Motor neuron (in vitro differentiated cells): Measurements from ENCODE around the gene UNC13B. TPM values are rescaled to one million over a fixed set of nuclear protein-coding genes. Genes with fewer than 3 reads are reported as not detected.
"Not testable (repeated sequence)": the region's sequence is repeated elsewhere in the genome, so short reads cannot be mapped to it uniquely, and the experiment has no call there.

ENCODE experiments used
- ATAC-seq, 8 experiments: fragments of 200-7000 bp; cut with Tn5 transposase; replicated peaks in 6 of 8; 2 replicates each; pipeline ENCODE4 v1.8.0; 2021; ENCODE audit warnings: mild to moderate bottlenecking in 8 of 8, moderate library complexity in 8 of 8
- H3K27ac ChIP-seq, 2 donors: fragments of 250-450 bp; sonication (Bioruptor Pico); 2 replicates each; pipeline ENCODE4 v1.9.0; 2021; ENCODE audit warnings: antibody characterized with exemption in 2 of 2, mild to moderate bottlenecking in 2 of 2, moderate library complexity in 1 of 2
- H3K4me1 ChIP-seq, 2 donors: fragments of 250-450 bp; sonication (Bioruptor Pico); replicated peaks in 1 of 2; 2 replicates each; pipeline ENCODE4 v1.6.1; 2021; ENCODE audit warnings: antibody characterized with exemption in 2 of 2, mild to moderate bottlenecking in 2 of 2, moderate library complexity in 1 of 2
- H3K4me3 ChIP-seq, 5 donors: fragments of 250-450 bp; sonication (Bioruptor Pico); 2 replicates each; pipeline ENCODE4 v1.9.0; 2021; ENCODE audit warnings: antibody characterized with exemption in 5 of 5, mild to moderate bottlenecking in 5 of 5, moderate library complexity in 4 of 5
- WGBS, 10 experiments: fragments of 450-650 bp; shearing (Covaris generic); methylation state at CpG; one replicate each; pipeline ENCODE4 v1.0.0; 2022; 5-methylcytosine and 5-hydroxymethylcytosine counted together
- in situ Hi-C, 9 experiments: fragments of 400-800 bp; cut with MboI; loops; one replicate each; pipeline ENCODE4 v1.15.0; 2021; ENCODE audit warnings: low sequenced_read_pairs in 9 of 9, low pct_unique_long_range_greater_than_20kb in 2 of 9; ENCODE audit not compliant: unreplicated experiment in 9 of 9
- total RNA-seq, 8 experiments: library from RNA; unstranded; fragments of 300-600 nt; gene quantifications; 2 replicates each; pipeline versions ENCODE4 v1.2.3 to v1.2.4, GENCODE V29; 2022

The UNC13B gene
- total RNA-seq, 8 experiments from 2014 or later = 32.3 to 71.1 (median 53.4) TPM

GRCh38 chr9:35396560-35397215 is 234.9 kb downstream of the UNC13B start:
- ATAC-seq = no peak
- Histone ChIP-seq H3K27ac (no peak overlapping the region), H3K4me3 (no peak overlapping the region), H3K4me1 (no peaks in the 10 kb centered on the region)
- WGBS, 10 experiments = 80 to 100% (median 94%) methylated on average over 1 to 5 of the region's 10 CpGs; no CpG with 5 or more reads in 4 of the 10 experiments
- in situ Hi-C loops = no loop called here

DNA sequence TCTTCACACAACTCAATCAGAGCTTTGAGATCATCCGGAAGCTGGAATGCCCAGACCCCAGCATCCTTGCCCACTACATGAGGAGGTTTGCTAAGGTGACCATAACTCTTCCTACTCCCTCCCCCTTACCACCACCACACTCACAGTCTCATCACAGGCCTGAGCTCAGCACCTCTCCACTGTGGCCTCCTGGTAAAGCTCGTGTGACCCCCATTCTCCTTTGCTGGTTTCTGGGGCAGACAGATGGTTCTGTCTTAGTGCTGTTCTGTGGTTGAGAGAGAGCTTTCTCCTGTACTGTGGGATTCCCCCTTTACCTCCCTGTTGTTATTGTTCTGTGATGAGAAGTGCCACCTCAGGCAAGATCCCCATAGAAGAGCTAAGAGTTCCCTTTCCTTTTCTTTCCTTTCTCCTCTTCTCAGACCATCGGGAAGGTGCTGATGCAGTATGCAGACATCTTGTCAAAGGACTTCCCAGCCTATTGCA is 235.4 kb downstream of the UNC13B start:
- WGBS, 10 experiments = 80 to 100% (median 100%) methylated on average over 1 of the region's 3 CpGs; no CpG with 5 or more reads in 5 of the 10 experiments
- Histone ChIP-seq H3K4me3 (no peak overlapping the region), H3K27ac (no peak overlapping the region), H3K4me1 (no peaks in the 10 kb centered on the region)
- in situ Hi-C loops = no loop called here
- ATAC-seq = no peak

GRCh38 chr9:35397923-35398322 is 236.1 kb downstream of the UNC13B start:
- H3K4me1 ChIP-seq = no peaks in the 10 kb centered on the region
- no peak overlapping the region for H3K4me3 ChIP-seq
- H3K27ac ChIP-seq = no peak overlapping the region
- in situ Hi-C loops = no loop called here
- WGBS, 10 experiments = 50 to 86% methylated on average over 1 of the region's 1 CpG; no CpG with 5 or more reads in 8 of the 10 experiments
- ATAC-seq = no peak

GRCh38 chr9:35398651-35399335 is 237.0 kb downstream of the UNC13B start:
- in situ Hi-C loops = no loop called here
- H3K4me1 ChIP-seq = no peaks in the 10 kb centered on the region
- H3K27ac ChIP-seq = no peak overlapping the region
- 80 to 98% (median 95%) methylated on average over 3 to 8 of the region's 16 CpGs; no CpG with 5 or more reads in 5 of the 10 experiments for WGBS, 10 experiments
- no peak for ATAC-seq
- H3K4me3 ChIP-seq = no peak overlapping the region

DNA sequence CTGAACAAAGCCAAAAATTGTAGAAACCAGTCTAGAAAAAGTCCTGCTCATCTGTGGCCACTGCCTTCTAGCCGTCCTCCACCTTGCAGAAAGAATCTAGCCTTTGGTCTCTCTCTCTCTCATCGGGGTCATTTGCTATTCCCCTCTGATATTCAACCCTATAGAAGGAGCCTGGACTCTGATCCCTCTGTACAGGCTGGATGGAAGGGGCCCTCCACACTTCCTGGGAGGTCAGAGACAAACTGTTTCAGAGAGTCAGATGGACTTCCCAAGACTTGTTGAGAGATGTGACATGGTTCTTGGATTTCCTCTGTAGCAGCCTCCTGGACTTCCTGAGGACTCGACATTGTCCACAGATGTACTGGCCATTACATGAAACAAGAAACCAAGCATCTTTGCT is 243.1 kb downstream of the UNC13B start:
- no peaks in the 10 kb centered on the region for H3K4me1 ChIP-seq
- no peak overlapping the region for H3K27ac ChIP-seq
- no peak for ATAC-seq
- in situ Hi-C loops = no loop called here
- H3K4me3 ChIP-seq = no peak overlapping the region
- WGBS, 10 experiments = 67 to 100% (median 100%) methylated on average over 1 to 3 of the region's 3 CpGs; no CpG with 5 or more reads in 3 of the 10 experiments

- no peak overlapping the region for H3K4me3 ChIP-seq
- in situ Hi-C loops = no loop called here
- peak in 4 of 8 experiments; percentile 27 to 70 (median 52) for ATAC-seq
- 55 to 100% (median 69%) methylated on average over 1 to 15 of the region's 28 CpGs; no CpG with 5 or more reads in 3 of the 10 experiments for WGBS, 10 experiments
- no peaks in the 10 kb centered on the region for H3K4me1 ChIP-seq
- no peak overlapping the region for H3K27ac ChIP-seq
These were observed 244.6 kb downstream of the UNC13B start for GRCh38 chr9:35406183-35406959.

DNA sequence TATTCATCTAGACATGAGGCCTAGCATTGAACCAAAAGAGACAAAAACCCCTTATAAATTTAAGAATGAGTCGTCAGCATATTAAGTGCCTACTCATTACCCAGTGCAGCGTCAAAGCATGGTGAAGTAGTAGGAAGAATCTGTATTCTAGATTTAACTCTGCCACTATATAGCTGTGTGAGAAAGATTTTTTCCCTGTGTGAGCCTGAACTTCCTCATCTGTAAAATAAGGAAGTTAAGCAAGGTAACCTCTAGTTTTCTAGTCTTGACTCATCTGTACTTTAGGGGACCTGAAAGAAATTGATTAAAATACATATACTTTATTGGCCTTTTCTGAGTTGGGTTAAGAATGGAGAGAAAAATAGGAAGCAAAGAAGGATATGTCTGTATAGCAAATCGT is 246.0 kb downstream of the UNC13B start:
- ATAC-seq = no peak
- no peaks in the 10 kb centered on the region for H3K4me1 ChIP-seq
- H3K27ac ChIP-seq = no peak overlapping the region
- no peak overlapping the region for H3K4me3 ChIP-seq
- 67 to 96% (median 87%) methylated on average over 1 to 3 of the region's 3 CpGs; no CpG with 5 or more reads in 1 of the 10 experiments for WGBS, 10 experiments
- in situ Hi-C loops = no loop called here

GRCh38 chr9:35409434-35409833 is 247.6 kb downstream of the UNC13B start:
- in situ Hi-C loops, H3K27ac ChIP-seq, H3K4me3 ChIP-seq, ATAC-seq, H3K4me1 ChIP-seq: not testable (repeated sequence)
- WGBS, 10 experiments = 80 to 100% (median 91%) methylated on average over 2 to 5 of the region's 5 CpGs; no CpG with 5 or more reads in 3 of the 10 experiments

DNA sequence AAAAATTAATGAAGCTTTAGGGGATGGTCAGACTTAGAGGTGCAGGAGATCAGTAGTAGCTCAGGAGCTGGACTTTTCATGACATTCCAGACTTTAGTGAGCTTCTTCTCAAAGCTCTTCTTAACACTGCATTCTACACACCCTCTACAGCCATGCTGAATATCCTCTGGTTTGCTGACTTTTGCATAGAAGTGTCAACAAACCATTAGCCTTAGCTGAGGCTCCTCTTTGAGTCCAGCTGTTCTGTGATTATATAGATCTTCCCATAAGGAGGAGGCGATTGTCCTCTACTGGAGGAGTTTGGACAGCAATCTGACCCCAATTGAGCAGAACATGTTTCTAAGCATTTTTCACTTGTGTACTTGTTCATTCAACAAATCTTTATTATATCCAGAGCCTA is 253.1 kb downstream of the UNC13B start:
- peak in 2 of 8 experiments; percentile 39 to 81 for ATAC-seq
- H3K27ac ChIP-seq = no peak overlapping the region
- in situ Hi-C loops = no loop called here
- no peak overlapping the region for H3K4me3 ChIP-seq
- WGBS, 10 experiments = 75 to 100% (median 100%) methylated on average over 1 of the region's 1 CpG; no CpG with 5 or more reads in 3 of the 10 experiments
- no peaks in the 10 kb centered on the region for H3K4me1 ChIP-seq

DNA sequence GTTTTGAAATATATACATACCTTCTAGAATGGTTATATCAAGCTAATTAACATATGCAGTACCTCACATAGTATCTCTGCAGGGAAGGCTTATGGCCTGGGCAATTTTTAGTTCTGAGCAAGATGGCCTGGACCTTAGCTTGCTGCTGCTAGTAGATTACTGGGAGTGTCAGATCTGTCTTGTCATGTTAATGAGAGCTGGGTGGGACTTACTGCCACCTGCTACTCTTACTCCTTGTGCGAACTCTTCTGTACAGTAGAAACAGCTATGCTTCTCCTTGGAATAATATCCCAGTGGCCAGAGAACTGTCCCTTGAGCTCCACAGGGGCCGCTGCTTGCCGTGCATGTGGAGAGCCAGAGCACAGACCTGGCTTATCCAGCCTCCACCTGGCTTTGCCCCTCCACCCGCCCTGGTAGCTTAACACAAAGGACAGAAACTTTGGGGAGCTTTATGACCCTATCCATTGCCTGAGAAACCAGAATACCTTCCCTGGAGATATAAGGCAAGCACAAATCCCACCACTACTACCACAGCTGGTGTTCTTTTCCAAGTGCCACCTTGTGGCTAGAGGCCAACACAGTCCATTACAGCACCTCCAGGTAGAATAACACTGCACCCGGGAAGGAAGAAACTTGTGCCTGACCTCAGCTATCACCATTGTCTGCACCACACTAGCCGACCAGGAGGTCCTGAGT is 253.7 kb downstream of the UNC13B start:
- in situ Hi-C loops = no loop called here
- no peak overlapping the region for H3K27ac ChIP-seq
- H3K4me1 ChIP-seq = no peaks in the 10 kb centered on the region
- no peak overlapping the region for H3K4me3 ChIP-seq
- peak in 4 of 8 experiments; percentile 33 to 76 (median 45) for ATAC-seq
- 75 to 100% (median 85%) methylated on average over 1 to 5 of the region's 6 CpGs; no CpG with 5 or more reads in 4 of the 10 experiments for WGBS, 10 experiments

DNA sequence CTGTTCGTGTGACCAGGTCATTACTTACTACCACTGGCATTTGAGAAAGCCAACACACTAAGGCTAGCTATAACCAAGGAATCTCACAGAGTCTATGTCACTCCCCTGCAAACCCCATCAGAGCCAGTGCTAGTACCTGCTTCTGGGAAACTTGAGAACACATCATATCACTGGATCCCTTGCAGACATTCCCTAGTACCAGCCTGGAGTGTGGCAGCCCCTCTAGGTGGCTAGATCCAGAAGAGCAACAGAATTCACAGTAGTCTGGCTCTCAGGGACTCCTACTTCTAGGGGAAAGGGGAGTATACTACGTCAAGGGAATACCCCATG is 254.3 kb downstream of the UNC13B start:
- Histone ChIP-seq H3K4me1 (no peaks in the 10 kb centered on the region), H3K27ac (no peak overlapping the region), H3K4me3 (no peak overlapping the region)
- ATAC-seq = no peak
- WGBS, 10 experiments = 20 to 100% (median 43%) methylated on average over 1 of the region's 2 CpGs; no CpG with 5 or more reads in 5 of the 10 experiments
- in situ Hi-C loops = no loop called here

GRCh38 chr9:35422346-35422745 is 260.5 kb downstream of the UNC13B start:
- H3K4me1 ChIP-seq = no peaks in the 10 kb centered on the region
- no peak overlapping the region for H3K27ac ChIP-seq
- in situ Hi-C loops = no loop called here
- 0 to 100% (median 17%) methylated on average over 1 of the region's 1 CpG; no CpG with 5 or more reads in 3 of the 10 experiments for WGBS, 10 experiments
- H3K4me3 ChIP-seq = no peak overlapping the region
- peak in 3 of 8 experiments; percentile 40 to 69 (median 50) for ATAC-seq
